HEK293 (cell line): Measurements from ENCODE around the gene ACP7.

Experiments used
- HOXA7 ChIP-seq: sonication (generic); formaldehyde crosslinking; IDR thresholded peaks from 2 replicates; pipeline ENCODE4 v1.8.1; 2022; ENCODE audit warnings: missing genetic modification reagents, borderline replicate concordance
- TCF7L2 ChIP-seq: IDR thresholded peaks from 2 replicates; pipeline ENCODE4 v1.6.1; 2011; ENCODE audit warnings: low read depth, mild to moderate bottlenecking, inconsistent platforms, low read length, moderate library complexity, borderline replicate concordance
- ZNF121 ChIP-seq: fragments of 450-650 bp; formaldehyde crosslinking; IDR thresholded peaks from 2 replicates; pipeline ENCODE4 v1.5.1; 2016; ENCODE audit warnings: missing biosample characterization, missing genetic modification characterization
- ZNF416 ChIP-seq: fragments of 450-650 bp; formaldehyde crosslinking; IDR thresholded peaks from 2 replicates; pipeline ENCODE4 v1.5.1; 2016; ENCODE audit warnings: missing biosample characterization, missing genetic modification characterization
- TF ChIP-seq, protein P1 (sequence below): fragments of 450-650 bp; formaldehyde crosslinking; IDR thresholded peaks from 2 replicates; pipeline ENCODE4 v1.5.1; 2016; ENCODE audit warnings: missing biosample characterization, missing genetic modification characterization
- TF ChIP-seq, protein P2 (sequence below): fragments of 450-650 bp; formaldehyde crosslinking; IDR thresholded peaks from 2 replicates; pipeline ENCODE4 v1.5.1; 2016; ENCODE audit warnings: missing biosample characterization, missing genetic modification characterization
- TF ChIP-seq, protein P3 (sequence below): sonication (generic); formaldehyde crosslinking; IDR thresholded peaks from 2 replicates; pipeline ENCODE4 v1.8.1; 2022; ENCODE audit warnings: mild to moderate bottlenecking, moderate library complexity, missing genetic modification reagents
- TF ChIP-seq, protein P4 (sequence below): fragments of 450-650 bp; formaldehyde crosslinking; IDR thresholded peaks from 2 replicates; pipeline ENCODE4 v1.5.1; 2016; ENCODE audit warnings: missing biosample characterization, missing genetic modification characterization
- TF ChIP-seq, protein P5 (sequence below): fragments of 450-650 bp; formaldehyde crosslinking; IDR thresholded peaks from 2 replicates; pipeline ENCODE4 v1.5.0; 2017; ENCODE audit warnings: missing biosample characterization, missing genetic modification characterization, borderline replicate concordance

- TF ChIP-seq ZNF121 (tag by site-specific recombination) (no peak), HOXA7 (CRISPR knock-in tag) (no peak), TCF7L2 (no peak), ZNF416 (tag by site-specific recombination) (no peak)
- TF ChIP-seq, protein P1, sequence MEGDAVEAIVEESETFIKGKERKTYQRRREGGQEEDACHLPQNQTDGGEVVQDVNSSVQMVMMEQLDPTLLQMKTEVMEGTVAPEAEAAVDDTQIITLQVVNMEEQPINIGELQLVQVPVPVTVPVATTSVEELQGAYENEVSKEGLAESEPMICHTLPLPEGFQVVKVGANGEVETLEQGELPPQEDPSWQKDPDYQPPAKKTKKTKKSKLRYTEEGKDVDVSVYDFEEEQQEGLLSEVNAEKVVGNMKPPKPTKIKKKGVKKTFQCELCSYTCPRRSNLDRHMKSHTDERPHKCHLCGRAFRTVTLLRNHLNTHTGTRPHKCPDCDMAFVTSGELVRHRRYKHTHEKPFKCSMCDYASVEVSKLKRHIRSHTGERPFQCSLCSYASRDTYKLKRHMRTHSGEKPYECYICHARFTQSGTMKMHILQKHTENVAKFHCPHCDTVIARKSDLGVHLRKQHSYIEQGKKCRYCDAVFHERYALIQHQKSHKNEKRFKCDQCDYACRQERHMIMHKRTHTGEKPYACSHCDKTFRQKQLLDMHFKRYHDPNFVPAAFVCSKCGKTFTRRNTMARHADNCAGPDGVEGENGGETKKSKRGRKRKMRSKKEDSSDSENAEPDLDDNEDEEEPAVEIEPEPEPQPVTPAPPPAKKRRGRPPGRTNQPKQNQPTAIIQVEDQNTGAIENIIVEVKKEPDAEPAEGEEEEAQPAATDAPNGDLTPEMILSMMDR, result no peak
- TF ChIP-seq, protein P2, sequence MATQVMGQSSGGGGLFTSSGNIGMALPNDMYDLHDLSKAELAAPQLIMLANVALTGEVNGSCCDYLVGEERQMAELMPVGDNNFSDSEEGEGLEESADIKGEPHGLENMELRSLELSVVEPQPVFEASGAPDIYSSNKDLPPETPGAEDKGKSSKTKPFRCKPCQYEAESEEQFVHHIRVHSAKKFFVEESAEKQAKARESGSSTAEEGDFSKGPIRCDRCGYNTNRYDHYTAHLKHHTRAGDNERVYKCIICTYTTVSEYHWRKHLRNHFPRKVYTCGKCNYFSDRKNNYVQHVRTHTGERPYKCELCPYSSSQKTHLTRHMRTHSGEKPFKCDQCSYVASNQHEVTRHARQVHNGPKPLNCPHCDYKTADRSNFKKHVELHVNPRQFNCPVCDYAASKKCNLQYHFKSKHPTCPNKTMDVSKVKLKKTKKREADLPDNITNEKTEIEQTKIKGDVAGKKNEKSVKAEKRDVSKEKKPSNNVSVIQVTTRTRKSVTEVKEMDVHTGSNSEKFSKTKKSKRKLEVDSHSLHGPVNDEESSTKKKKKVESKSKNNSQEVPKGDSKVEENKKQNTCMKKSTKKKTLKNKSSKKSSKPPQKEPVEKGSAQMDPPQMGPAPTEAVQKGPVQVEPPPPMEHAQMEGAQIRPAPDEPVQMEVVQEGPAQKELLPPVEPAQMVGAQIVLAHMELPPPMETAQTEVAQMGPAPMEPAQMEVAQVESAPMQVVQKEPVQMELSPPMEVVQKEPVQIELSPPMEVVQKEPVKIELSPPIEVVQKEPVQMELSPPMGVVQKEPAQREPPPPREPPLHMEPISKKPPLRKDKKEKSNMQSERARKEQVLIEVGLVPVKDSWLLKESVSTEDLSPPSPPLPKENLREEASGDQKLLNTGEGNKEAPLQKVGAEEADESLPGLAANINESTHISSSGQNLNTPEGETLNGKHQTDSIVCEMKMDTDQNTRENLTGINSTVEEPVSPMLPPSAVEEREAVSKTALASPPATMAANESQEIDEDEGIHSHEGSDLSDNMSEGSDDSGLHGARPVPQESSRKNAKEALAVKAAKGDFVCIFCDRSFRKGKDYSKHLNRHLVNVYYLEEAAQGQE, result no peak
- TF ChIP-seq, protein P3, sequence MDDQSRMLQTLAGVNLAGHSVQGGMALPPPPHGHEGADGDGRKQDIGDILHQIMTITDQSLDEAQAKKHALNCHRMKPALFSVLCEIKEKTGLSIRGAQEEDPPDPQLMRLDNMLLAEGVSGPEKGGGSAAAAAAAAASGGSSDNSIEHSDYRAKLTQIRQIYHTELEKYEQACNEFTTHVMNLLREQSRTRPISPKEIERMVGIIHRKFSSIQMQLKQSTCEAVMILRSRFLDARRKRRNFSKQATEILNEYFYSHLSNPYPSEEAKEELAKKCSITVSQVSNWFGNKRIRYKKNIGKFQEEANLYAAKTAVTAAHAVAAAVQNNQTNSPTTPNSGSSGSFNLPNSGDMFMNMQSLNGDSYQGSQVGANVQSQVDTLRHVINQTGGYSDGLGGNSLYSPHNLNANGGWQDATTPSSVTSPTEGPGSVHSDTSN (CRISPR knock-in tag), result no peak
- TF ChIP-seq, protein P4, sequence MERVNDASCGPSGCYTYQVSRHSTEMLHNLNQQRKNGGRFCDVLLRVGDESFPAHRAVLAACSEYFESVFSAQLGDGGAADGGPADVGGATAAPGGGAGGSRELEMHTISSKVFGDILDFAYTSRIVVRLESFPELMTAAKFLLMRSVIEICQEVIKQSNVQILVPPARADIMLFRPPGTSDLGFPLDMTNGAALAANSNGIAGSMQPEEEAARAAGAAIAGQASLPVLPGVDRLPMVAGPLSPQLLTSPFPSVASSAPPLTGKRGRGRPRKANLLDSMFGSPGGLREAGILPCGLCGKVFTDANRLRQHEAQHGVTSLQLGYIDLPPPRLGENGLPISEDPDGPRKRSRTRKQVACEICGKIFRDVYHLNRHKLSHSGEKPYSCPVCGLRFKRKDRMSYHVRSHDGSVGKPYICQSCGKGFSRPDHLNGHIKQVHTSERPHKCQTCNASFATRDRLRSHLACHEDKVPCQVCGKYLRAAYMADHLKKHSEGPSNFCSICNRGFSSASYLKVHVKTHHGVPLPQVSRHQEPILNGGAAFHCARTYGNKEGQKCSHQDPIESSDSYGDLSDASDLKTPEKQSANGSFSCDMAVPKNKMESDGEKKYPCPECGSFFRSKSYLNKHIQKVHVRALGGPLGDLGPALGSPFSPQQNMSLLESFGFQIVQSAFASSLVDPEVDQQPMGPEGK (tag by site-specific recombination), result no peak
- TF ChIP-seq, protein P5, sequence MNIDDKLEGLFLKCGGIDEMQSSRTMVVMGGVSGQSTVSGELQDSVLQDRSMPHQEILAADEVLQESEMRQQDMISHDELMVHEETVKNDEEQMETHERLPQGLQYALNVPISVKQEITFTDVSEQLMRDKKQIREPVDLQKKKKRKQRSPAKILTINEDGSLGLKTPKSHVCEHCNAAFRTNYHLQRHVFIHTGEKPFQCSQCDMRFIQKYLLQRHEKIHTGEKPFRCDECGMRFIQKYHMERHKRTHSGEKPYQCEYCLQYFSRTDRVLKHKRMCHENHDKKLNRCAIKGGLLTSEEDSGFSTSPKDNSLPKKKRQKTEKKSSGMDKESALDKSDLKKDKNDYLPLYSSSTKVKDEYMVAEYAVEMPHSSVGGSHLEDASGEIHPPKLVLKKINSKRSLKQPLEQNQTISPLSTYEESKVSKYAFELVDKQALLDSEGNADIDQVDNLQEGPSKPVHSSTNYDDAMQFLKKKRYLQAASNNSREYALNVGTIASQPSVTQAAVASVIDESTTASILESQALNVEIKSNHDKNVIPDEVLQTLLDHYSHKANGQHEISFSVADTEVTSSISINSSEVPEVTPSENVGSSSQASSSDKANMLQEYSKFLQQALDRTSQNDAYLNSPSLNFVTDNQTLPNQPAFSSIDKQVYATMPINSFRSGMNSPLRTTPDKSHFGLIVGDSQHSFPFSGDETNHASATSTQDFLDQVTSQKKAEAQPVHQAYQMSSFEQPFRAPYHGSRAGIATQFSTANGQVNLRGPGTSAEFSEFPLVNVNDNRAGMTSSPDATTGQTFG (tag by site-specific recombination), result no peak
Observed at GRCh38 chr19:39139305-39139874, 55.2 kb downstream of the ACP7 start.
